Measurements from ENCODE around the gene DPYSL3.
"Not testable (repeated sequence)": the region's sequence is repeated elsewhere in the genome, so short reads cannot be mapped to it uniquely, and the experiment has no call there.

Gene DPYSL3

DNA sequence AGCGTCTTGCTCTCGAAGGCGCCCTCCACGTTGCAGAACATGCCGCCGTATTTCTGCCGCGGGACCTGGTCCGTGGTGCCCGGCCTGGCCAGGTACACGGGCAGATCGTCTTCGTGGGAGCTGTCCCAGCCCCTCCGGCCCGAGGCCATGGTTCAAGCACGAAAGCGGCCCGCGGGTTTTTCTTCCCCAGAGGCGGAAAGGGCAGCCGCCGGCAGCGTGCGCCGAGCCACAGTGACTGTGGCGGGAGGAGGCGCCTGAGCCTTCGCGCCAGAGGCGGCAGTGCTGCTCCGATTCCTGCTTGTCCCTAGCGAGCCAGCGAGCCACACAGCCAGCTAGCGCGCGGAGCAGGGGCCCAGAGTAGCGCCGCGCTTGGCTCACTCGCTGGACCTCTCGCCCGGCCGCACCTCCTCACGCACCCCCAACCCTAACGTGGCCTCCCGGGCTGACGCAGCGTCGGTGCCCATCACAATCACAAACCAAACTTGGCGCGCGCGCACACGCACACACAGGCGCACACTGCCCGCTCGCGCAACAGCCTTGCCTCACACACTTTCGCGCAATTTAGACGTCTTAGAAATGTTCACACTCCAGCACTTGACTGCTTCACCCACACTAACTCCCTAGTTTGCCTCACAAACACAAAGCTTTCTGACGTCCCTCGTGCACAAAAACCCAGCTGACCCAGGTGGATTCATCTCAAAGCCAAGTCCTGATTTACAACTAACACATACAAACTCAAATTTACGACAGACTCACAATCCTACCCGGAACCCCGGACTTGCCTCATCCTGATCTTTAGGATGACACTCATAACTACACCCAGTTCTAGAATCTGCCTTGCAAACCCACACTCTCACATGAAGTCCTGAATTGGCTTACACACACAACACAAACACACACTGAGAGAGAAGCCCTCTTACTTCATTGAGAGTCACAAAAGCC is at the start of gene DPYSL3:
Gene DPYSL3, minus strand, starts transcription at position 359 of the 942 bp plus-strand sequence. Its CDS starts 210 bp downstream, at position 149.
- DNase-seq, result no peak

DNA sequence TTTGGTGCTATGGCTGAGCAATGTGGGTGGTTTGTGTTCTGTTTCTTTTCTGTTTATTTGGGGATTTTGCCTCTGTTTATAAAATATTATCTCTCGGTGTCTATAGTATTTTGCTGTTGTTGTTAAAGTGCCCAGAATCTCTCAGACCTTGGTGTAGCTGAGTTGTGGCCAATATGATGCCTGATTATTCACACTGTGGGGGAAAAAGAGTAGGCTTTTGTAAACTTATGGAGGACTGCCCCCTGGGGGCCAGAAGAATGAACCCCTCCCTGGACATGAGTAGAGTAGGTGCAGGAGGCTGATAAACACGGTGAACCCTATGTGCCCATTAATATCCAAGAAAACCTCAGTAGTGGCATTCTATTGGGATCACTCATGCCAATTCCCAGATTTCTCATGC is 49.0 kb upstream of the DPYSL3 start:
- DNase-seq, result no peak

DNA sequence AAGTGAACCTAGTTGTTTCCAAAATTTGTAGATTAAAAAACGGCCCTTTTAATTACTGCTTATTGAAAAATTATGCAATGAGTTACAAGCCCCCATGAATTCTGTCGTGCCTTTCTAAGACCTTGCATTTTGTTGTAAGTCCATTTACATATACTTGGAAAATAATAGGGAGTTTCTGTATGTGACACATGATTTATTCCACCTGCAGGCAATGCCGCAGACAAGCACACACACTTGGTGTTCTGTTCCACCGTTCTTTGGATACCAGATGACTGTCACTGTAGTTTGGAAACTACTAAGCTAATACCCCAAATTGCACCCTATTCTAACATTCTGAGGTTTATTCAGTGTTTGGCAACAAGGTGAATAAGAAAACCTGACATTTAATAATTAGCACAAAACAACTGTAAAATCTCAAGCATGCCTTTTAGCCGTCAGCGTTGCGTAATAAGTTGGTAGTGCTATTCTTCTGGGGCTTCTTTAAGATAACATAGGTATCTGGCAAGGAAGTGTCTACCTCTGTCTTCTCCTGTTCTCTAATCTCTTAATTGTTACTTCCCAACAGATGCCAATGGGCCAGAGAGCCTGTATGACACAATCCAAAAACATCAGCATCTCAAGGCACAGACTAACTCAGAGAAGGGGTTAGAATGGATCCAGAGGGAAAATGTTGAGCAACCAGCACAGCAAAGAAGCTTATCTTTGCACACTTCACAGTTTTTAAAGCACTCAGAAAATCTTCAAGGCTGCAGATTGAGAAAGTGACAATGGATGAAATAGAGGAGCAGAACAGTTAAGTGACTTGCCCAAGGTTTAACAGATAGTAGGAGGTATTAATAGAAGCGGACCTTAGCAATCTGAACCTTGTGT is 48.2 kb upstream of the DPYSL3 start:
- DNase-seq, result no peak

DNA sequence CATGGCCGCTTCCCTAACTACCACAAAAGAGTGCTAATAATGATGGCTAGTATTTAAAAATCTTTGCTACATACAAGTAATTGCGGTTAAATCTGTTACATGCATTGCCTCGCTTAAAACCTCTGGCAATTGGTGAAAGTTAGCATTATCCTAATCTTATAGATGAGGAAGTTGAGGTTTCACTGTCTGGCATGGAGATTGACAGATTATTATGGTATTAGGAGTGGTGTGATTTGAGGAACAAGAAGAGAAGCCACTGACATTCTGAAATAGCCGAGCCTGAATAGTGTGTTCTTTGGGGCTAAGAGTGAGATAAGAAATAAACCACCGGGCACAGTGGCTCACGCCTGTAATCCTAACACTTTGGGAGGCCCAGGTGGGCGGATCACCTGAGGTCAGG is 45.3 kb upstream of the DPYSL3 start:
- no peak for DNase-seq

DNA sequence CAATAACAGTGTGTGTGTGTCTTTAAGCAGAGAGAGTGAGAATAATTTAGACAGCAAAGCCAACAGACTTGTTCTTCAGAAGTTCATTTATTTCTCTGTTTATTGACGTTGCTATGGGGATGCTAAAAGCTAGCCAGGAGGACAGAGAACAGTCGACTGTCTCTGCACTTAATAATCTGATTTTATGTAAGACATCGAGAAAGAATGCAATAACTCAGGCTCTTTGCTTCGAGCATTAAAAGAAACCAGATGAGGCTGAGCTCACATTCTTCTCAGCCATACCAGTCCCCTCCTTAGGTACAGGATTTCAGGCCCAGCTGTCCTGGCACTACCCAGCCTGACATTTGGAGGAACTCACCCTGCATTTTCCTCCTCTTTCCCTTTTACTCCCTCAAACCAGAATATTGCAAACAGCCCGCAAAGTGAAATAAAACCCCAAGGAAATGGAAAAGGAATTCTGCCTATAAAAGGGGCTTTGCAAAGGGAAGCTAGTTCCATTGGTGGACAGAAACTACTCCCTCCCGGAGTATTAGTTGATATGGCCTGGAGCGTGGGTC is 44.5 kb upstream of the DPYSL3 start:
- no peak for DNase-seq

DNA sequence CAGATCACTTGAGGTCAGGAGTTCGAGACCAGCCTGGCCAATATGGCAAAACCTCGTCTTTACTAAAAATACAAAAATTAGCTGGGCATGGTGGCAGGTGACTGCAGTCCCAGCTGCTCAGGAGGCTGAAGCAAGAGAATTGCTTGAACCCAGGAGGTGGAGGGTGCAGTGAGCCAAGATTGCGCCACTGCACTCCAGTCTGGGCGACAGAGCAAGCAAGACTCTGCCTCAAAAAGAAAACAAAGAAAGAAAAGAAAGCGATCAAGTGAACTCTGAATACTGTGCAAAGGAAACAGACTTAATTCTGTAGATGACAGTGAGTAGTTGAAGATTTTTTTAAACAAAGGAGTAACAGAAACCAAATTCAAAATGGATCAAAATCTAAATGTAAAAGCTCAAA is 43.9 kb upstream of the DPYSL3 start:
- not testable (repeated sequence) for DNase-seq

DNA sequence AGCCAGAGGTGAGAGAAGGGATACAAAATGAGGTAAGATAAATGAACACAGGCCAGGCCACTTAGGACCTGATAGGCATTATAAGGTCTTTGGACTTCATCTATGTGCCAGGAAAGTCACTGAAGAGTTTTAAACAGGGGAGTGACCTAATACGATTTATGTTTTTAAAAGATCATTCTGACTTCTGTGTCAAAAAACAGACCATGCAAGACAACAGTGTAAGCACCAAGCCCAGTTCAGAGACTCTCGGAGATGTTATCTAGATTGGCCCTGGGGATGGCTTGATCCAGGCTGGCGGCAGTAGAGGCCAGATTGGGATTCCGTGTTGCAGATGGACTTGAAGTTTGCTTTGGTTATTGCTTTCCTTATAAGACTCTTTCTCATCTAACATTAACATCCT is 43.0 kb upstream of the DPYSL3 start:
- no peak for DNase-seq

DNA sequence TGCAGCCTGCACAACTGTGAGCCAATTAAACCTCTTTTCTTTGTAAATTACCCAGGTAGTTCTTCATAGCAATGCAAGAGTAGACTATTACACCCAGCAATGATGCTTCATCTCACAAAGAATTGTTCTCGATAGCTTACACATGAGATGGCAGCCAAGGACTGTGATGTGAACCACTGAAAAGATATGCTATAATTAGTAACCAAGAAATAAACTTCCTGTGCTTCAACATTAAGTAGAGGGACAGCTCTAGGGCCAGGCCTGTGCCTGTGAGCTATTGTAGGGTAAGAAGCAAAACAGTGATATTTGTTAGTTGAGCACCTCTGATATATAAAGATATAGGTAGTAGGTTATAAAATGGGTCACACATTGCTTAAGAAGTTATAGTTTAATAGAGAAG is 41.8 kb upstream of the DPYSL3 start:
- no peak for DNase-seq

DNA sequence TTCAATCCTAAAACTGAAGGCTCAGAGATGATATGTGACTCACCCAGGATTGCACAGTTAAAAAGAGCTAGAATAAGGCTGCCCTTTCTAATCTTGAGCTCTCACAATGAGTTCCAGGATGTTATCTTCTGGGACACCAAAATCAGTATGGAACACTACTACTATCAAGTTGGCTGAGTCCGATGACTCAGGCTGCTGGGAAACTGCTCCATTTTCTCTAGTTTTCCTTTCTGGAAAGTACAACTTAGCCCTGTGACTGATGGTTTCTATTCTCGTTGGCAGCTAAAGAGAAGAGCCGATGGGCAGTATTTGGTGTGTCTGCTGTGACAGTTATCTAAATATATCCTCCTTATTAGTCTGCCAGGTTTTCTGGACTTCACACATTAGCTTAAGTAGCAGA is 37.9 kb upstream of the DPYSL3 start:
- no peak for DNase-seq

DNA sequence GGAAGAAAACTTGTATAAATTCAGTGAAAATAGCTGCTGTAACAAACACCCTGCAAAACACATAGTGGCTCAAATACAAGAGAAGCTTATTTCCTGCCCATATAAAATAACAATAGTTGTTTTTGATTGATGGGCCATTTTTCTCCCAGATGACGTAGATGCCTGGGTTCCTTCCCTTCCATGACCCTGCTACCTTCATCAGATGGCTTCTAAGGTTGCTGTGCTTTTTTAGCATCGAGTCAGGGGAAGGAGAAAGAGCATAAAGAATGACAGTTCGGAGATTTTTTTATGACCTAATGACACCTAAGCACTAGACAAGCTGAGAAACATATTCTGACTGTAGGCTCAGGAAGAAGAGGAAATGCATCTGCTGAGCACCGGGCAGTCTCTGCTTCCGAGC is 34.7 kb upstream of the DPYSL3 start:
- no peak for DNase-seq

DNA sequence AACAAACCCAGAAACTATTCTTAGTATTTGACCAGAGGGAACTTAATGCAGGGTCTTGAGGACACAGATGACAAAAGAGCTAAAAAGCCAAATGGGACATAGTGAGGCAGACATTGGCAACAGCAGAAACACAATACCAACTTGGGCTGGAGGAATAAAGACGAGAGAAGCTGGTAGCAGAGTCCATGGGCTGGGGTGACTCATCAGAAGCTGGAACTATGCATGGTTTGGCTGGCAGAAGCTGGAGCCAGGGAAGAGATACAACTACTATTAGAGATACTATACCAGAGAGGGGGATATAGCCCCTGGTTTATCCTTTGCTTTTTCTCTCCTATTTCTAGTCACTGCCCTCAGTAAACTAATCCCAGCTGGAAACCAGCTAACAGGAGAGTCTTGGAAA is 29.2 kb upstream of the DPYSL3 start:
- DNase-seq, result no peak

DNA sequence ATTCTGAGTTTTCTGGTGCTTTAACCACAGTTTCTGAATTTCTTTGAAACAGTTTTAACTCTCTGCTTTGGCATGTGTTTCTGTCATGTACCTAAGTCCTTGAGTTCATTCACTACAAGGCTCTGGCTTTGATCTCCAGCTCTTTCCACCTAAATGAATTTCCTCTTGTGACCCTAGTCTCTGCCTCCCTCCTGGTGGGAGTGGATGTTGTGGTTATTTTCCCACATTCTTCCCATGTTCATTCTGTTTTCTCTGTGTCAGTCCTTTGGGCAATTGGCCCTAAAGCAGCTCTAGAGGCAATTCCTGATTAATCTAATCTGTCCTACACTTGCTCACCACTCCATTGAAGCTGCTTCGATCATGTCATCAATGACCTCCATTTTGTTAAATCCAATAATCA is 28.4 kb upstream of the DPYSL3 start:
- no peak for DNase-seq

DNA sequence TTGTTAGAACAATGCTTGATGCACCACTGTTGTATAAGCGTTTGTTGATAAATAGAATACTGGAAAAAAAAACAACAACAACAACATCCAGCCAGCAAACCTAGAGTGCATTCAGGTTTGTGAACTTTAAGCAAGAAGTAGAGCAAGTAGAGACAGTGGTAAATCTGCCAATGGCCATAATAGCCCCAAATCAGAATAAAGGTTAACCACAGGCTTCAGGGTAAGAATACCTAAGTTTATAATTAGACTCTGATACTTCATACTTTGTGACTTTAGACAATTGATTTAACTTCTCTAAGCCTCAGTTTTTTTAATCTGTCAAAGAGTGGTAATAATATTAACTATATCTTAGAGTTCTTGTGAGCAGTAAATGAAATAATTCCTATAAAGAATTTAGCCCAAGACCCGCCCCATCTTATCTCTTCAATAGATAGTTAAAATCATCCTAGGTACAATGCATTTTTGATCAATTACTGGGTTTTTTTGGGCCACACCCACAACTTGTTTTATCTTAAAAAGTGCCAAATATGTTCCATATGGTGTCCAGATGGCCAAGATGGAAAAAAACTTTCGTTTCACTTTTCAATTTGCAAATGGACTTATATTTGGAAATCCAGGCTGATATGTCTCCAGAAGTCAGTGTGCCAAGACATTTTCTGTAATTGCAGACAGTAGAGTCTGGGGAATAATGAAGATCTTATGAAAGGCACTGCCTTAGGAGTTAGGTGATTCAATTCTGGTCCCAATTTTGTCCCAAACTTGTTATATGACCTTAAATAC is 24.5 kb upstream of the DPYSL3 start:
- DNase-seq, result no peak

DNA sequence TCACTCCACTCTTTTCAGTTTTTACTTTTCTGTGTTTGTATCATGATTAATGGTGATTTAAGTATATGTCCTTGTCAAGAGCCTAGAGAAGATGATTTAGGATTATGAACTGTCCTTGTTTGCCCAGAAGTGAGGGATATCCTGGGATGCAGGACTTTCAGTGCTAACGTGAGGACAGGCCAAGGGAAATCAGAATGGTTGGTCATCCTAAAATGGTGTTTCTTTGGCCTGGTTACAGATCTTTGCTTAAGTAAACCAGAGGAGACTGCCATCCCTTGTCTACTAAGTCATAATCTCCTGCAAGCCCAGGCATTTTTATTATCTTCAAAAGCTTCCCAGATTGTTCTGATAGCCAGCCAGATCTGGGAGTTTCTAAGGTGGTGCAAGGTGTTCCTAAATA is 22.3 kb upstream of the DPYSL3 start:
- DNase-seq, result no peak

DNA sequence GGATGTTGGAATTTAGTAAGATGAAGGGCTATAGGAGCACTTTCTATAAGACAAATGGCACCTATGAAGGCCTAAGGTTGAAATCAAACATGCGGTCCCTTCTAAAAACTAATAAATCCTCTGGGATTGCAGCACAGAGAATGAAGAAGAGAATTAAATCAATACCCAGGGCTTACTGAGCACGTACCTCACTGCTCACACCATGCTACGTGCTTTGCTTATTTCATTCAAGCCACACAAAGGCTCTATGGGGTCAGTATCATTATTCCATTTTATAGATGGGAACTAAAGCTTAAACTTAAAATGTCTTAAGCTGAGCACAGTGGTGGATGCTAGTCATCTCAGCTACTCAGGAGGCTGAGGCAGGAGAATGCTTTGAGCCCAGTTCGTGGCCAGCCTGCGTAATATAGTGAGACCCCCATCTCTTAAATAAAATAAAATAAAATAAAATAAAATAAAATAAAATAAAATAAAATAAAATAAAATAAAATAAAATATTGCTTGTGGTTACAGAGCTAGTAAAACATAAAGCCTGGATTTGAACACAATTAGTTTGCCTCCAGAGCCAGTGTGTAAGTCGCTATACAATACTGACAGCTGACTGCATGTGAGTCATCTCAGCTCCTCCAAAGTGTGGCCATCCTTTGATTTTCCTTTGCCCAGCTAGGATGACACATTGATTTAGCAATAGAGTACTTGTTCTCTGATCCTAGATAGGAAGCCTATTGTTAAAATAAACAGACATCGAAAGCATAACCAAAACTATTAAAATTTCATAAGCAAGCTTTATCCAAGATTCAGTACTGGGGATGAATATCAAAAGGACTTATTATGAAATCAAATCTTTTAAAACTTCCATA is 20.9 kb upstream of the DPYSL3 start:
- DNase-seq, result no peak

DNA sequence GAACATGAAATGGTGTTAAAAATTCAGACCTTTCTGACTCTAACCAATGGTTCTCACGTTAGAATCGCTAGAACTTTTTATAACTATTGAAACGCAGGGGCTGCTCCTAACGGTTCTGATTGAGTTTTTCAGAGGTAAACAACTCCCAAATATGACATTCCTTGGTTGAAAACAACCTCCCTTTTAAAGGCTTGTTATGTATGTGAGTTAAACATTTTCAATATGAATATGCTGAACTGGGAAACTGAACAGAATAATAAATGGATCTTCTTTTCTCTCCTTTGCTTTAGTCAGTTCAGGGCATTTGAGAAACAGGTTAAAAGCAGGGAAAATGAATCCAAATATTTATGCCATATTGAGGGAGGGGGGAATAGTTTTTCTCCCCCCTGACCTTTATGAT is 13.2 kb upstream of the DPYSL3 start:
- DNase-seq, result no peak

DNA sequence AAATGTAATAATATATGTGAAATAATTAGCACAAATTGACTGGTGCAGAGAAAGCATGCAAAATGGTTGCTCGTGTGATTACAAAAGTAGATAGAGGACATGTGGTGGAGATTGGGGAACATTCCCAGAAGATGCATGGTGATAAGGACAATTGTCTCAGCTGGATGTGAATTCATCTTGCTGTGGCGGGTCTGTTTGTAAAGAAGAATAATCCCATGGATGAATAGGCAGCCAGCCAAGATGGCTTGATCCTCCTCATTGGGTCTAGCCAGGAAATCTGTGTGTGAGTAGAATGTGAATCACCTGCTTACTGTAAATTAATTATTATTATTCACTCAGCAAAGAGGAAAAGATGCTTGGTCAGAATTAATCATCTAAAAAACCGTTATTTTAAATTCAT is 12.6 kb upstream of the DPYSL3 start:
- DNase-seq, result no peak

DNA sequence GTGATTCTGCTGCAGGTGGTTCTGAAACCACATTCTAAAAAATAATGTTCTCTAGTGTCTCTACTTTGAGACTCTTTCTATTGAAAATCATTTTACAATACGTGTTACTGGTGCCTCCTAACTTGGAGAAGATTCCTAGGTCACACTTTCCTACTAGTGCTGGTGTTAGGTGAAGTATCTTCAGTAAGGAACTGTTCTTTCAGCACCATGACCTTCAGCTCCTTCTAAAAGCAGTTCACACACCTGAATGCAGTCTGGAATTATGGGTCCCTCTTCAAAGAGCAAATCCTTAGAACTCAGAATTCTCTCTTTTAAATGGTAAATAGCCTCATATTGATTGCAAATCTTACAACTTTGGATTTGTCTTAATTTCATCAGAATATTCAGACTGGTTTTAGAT is 10.6 kb upstream of the DPYSL3 start:
- no peak for DNase-seq

DNA sequence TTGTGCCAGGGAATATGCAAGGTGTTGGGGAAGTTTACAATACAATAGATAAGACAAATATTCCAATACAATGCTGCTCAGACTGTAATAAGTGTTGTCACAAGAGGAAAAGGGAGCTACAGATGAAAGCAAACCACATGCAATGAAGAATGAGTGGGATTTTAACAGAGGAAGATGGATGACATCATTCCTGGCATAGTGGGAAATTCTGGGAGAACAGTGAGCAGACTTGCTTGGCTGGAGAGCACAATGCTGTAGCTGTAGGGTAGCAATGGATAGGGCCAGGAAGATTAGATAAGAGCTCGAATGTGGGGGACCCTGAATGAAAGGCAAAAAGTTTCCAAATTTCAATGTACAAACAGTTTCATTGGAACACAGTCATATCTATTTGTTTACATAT is 9.5 kb upstream of the DPYSL3 start:
- no peak for DNase-seq

DNA sequence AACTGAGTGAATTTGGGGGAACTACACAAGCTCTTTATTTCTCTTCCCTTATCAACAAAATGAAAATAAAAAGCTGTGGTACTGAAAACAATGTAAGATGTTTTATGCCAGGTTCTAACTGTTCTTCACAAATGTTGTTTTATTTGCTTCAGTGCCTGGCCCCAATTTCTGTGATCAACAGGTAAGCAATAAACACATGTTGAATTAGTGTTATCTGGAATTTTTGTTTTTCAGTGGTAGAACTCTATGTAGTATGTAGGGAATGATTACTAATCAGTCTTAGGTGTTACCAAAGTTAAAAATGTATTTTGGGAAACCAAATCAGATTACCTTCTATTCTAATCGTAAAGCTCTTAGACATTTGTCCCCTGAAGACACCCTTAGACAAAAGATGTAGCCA is 7.5 kb upstream of the DPYSL3 start:
- no peak for DNase-seq

DNA sequence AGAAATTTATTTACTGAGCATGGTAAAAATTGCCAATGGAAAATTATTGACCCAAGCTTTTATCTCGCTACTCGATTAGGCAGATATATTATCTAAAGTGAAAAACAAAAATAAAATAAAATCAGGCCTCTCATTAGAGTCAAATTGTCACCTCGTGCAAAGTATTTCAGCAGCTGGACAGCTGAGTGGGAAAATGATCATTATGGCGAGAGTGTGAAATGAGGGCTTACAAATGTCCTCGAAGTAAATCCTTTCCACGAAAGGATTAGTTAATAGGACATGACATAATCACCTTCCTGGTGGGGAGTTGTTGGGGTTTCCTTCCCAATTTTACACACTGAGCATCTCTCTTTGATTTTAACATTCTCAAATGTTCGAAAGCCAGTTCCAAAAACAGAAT is 5.4 kb upstream of the DPYSL3 start:
- no peak for DNase-seq

Measured in activated naive CD4-positive, alpha-beta T cell treated with Interleukin-2 at 50 U/mL for 16 hours (primary cell).